HG03520 (cell line): ENCODE results near the gene ANXA5.
A peak's percentile ranks its signal among the peaks of the same experiment; 100 is the strongest.
"Not testable (repeated sequence)": the region's sequence is repeated elsewhere in the genome, so short reads cannot be mapped to it uniquely, and the experiment has no call there.

ENCODE experiments used
- ATAC-seq: cut with Tn5 transposase; IDR thresholded peaks from one replicate; pipeline ENCODE4 v1.9.1; 2021; ENCODE audit warnings: mild to moderate bottlenecking, moderate library complexity; ENCODE audit not compliant: unreplicated experiment

Gene ANXA5

GRCh38 chr4:121679951-121680350 lies 16.8 kb downstream of the ANXA5 start:
- ATAC-seq = no peak

GRCh38 chr4:121679267-121679666 lies 17.5 kb downstream of the ANXA5 start:
- ATAC-seq = no peak

GRCh38 chr4:121677524-121677923 lies 19.3 kb downstream of the ANXA5 start:
- ATAC-seq = no peak

GRCh38 chr4:121676345-121677075 lies 20.3 kb downstream of the ANXA5 start:
- ATAC-seq = no peak

- ATAC-seq = no peak
These were observed 21.1 kb downstream of the ANXA5 start for GRCh38 chr4:121675715-121676114.

- no peak for ATAC-seq
These were observed 22.1 kb downstream of the ANXA5 start for GRCh38 chr4:121674696-121675095.

- no peak for ATAC-seq
These were observed 22.6 kb downstream of the ANXA5 start for GRCh38 chr4:121674191-121674590.

GRCh38 chr4:121669163-121669550 lies 27.6 kb downstream of the ANXA5 start:
- no peak for ATAC-seq

- no peak for ATAC-seq
These were observed 28.2 kb downstream of the ANXA5 start for GRCh38 chr4:121668368-121669162.

GRCh38 chr4:121666091-121666679 lies 30.6 kb downstream of the ANXA5 start:
- ATAC-seq = no peak

- no peak for ATAC-seq
These were observed 31.4 kb downstream of the ANXA5 start for GRCh38 chr4:121665371-121665770.

GRCh38 chr4:121662225-121662624 lies 34.6 kb downstream of the ANXA5 start:
- no peak for ATAC-seq

GRCh38 chr4:121660175-121660933 lies 36.4 kb downstream of the ANXA5 start:
- not testable (repeated sequence) for ATAC-seq

- no peak for ATAC-seq
These were observed 38.7 kb downstream of the ANXA5 start for GRCh38 chr4:121658125-121658524.

- ATAC-seq = no peak
These were observed 40.5 kb downstream of the ANXA5 start for GRCh38 chr4:121656269-121656641.

- no peak for ATAC-seq
These were observed 41.2 kb downstream of the ANXA5 start for GRCh38 chr4:121655320-121656268.

GRCh38 chr4:121654738-121655137 lies 42.0 kb downstream of the ANXA5 start:
- ATAC-seq = peak; percentile 92

GRCh38 chr4:121653986-121654385 lies 42.8 kb downstream of the ANXA5 start:
- no peak for ATAC-seq

- ATAC-seq = no peak
These were observed 43.6 kb downstream of the ANXA5 start for GRCh38 chr4:121653214-121653613.

GRCh38 chr4:121651597-121651996 lies 45.2 kb downstream of the ANXA5 start:
- no peak for ATAC-seq
